ENCODE data around the gene LOX.

DNA sequence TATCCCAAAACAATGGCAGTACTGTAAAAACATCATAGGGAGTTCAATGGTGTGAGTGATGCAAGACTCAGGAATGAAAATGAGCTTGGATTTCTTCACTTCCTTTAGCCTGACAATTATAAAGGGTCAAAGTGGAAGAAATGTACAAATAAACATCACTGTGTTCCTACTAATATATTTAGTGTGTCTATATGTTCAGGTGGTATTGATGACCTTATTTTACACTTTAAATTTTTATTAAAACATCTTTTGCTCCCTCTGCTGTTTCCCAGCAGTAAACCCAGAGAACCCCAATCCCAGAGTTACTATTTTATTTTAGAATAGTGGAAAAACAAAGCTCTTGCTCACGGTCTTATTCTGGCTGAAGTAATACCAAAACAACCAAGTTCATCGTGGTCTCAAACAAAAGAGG is 2.0 kb downstream of the LOX start:
- TF ChIP-seq, protein P1, sequence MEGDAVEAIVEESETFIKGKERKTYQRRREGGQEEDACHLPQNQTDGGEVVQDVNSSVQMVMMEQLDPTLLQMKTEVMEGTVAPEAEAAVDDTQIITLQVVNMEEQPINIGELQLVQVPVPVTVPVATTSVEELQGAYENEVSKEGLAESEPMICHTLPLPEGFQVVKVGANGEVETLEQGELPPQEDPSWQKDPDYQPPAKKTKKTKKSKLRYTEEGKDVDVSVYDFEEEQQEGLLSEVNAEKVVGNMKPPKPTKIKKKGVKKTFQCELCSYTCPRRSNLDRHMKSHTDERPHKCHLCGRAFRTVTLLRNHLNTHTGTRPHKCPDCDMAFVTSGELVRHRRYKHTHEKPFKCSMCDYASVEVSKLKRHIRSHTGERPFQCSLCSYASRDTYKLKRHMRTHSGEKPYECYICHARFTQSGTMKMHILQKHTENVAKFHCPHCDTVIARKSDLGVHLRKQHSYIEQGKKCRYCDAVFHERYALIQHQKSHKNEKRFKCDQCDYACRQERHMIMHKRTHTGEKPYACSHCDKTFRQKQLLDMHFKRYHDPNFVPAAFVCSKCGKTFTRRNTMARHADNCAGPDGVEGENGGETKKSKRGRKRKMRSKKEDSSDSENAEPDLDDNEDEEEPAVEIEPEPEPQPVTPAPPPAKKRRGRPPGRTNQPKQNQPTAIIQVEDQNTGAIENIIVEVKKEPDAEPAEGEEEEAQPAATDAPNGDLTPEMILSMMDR (IDR thresholded peaks at IDR 0.05; ENCODE audit: insufficient read depth, low read depth, low read length), result no peak
- TF ChIP-seq EZH2 (IDR thresholded peaks at IDR 0.05; ENCODE audit: insufficient read depth, low read length), result no peak

Measured in astrocyte (in vitro differentiated cells and primary cell).